A673 (cell line): ENCODE measurements around the gene UBE2G1.

Source experiments
- CTCF ChIP-seq: fragments of 300-800, 200-600 bp; sonication (generic); conservative IDR thresholded peaks from 2 replicates; pipeline ENCODE4 v1.5.1; 2017; ENCODE audit warnings: low read depth, mild to moderate bottlenecking, antibody characterized with exemption, low read length, moderate library complexity, mixed read lengths
- EZH2 ChIP-seq: fragments of 200-600 bp; sonication (generic); IDR thresholded peaks from 2 replicates; pipeline ENCODE4 v1.6.1; 2017; ENCODE audit warnings: borderline replicate concordance, low read depth, mild to moderate bottlenecking, mixed read lengths, antibody characterized with exemption, low read length; ENCODE audit not compliant: poor library complexity, severe bottlenecking

- no peak for TF ChIP-seq CTCF
- no peak for TF ChIP-seq EZH2
Observed at GRCh38 chr17:4342535-4342934, 23.9 kb downstream of the UBE2G1 start.
